ENCODE results near the gene ITGB8.

GRCh38 chr7:20442951-20443350 lies 112.3 kb downstream of the ITGB8 start:
- TF ChIP-seq EZH2 (IDR thresholded peaks at IDR 0.05; ENCODE audit: low read length, unreplicated experiment), result no peak
- TF ChIP-seq, protein P1, sequence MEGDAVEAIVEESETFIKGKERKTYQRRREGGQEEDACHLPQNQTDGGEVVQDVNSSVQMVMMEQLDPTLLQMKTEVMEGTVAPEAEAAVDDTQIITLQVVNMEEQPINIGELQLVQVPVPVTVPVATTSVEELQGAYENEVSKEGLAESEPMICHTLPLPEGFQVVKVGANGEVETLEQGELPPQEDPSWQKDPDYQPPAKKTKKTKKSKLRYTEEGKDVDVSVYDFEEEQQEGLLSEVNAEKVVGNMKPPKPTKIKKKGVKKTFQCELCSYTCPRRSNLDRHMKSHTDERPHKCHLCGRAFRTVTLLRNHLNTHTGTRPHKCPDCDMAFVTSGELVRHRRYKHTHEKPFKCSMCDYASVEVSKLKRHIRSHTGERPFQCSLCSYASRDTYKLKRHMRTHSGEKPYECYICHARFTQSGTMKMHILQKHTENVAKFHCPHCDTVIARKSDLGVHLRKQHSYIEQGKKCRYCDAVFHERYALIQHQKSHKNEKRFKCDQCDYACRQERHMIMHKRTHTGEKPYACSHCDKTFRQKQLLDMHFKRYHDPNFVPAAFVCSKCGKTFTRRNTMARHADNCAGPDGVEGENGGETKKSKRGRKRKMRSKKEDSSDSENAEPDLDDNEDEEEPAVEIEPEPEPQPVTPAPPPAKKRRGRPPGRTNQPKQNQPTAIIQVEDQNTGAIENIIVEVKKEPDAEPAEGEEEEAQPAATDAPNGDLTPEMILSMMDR (conservative IDR thresholded peaks at IDR 0.05; ENCODE audit: low read depth, low read length), result no peak
